ENCODE measurements around the gene ASIC2.

Gene ASIC2

DNA sequence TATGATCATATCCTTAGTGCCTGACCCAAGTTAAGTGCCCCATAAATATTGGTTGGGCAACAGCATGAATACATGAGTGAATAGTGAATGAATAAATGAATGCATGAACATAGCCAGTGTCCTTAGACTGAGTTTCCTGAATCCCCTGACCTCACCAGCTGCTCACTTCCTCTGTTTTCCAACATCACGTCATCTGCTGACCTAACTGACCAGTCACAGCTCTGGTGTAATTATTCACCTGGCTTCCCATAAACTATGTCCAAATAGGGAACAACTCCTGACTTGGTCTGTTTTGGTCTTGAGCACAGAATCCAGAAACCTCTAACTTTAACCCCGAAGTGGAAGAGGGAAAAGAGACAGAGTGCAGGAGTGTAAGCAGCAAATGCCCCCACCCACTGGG lies 83.4 kb downstream of the ASIC2 start:
- FAIRE-seq = no peak

DNA sequence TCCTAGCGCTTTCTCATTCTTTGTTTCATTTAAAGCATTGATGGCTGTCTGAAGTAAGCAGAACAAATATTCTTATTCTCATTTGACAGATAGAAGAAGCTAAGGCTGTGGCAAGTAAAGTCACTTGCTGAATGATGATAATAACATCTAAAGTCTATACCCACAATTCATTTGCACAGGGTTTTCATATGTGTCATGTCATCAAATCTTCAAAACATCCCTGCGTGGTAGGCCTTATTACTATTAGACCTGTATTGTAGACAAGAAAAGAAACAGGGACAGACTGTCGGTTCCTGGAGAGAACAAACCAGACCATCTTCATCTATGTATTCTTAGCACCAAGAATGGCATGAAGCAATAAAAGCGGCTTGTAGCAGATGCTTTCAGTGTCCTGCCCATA lies 85.9 kb downstream of the ASIC2 start:
- no peak for FAIRE-seq
- DNase-seq (ENCODE audit: insufficient read length, low spot score) = no peak

More for the DNA sequence above, 83.4 kb downstream of the ASIC2 start:
- DNase-seq (ENCODE audit: insufficient read length, low spot score) = no peak

DNA sequence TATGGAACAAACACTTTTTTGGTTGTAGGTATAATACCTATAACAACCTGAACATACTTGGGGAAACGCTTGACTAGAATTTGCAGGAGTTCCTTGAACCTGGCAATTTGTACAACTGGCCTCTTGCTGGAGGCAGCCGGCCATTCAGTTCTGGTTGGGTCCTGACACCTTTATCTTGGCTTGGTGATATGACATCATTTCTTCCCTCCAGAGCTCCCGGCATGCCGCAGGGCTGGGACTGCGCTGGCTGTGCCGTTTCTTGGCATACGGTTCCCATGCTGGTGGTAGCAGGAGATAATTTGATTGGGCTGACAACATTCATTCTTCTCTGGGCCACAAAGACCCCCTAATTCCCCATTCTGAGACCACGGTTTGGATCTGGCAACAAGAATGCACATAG lies 87.5 kb downstream of the ASIC2 start:
- no peak for DNase-seq (ENCODE audit: insufficient read length, low spot score)
- FAIRE-seq = no peak

DNA sequence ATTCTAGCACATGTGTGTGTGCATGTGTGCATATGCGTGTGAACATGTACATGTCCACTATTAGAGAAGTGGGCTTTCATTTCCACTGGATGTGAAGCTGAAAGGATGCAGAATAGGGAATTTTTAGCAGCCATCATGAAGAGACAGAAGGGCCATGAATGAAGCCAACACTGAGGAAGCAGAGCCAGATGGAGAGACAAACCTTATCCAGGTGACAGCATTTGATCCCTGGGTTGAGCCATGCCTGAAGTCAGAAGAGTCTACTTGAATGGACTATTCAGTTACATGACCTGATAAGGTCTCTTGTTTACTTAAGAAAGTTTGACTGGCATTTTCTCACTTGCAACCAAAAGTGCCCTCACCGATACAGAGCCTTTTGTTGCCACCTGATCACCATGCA lies 88.4 kb downstream of the ASIC2 start:
- no peak for DNase-seq (ENCODE audit: insufficient read length, low spot score)
- no peak for FAIRE-seq

DNA sequence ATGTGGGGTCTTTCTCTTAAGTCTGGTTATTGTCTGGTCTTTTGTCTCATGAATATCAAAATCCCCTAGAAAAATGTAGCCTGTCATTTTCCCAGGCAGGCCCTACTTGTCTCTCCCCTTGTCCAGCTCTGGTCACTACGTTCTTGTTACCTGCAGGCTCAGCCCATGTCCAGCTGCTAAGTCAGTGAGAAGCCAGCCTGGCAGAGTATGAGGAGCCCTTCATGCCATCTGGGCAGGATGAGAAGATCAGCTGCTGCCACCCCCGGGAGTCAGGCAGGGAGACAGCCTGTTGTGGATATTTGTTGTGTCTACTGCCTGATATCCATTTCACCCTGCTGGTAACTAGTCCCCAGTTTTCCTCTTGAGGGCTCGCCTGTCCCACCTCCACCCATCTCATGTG lies 88.9 kb downstream of the ASIC2 start:
- DNase-seq (ENCODE audit: insufficient read length, low spot score) = no peak
- FAIRE-seq = no peak

GRCh38 chr17:33202796-33203495 lies 90.1 kb downstream of the ASIC2 start:
- DNase-seq (ENCODE audit: insufficient read length, low spot score) (no peak), FAIRE-seq (no peak)

DNA sequence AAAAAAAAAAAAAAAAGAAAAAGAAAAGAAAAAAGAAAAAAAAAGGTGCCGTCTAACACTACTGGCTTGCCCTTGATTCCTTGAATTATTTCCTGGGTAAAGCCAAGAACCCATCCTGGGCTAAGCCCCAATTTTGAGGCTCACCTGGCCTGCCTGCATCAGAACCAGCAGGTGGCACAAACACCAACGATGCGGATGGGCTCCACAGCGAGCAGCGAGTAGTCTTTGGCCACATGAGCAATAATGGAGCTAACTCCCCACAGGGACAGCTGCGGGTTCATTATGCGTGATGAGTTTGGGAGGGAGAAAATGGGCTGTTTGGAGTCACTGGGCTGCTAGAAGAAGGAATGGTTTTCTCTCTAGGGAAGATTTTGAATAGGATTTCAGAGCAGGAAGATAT lies 91.1 kb downstream of the ASIC2 start:
- DNase-seq (ENCODE audit: insufficient read length, low spot score) (no peak), FAIRE-seq (no peak)

DNA sequence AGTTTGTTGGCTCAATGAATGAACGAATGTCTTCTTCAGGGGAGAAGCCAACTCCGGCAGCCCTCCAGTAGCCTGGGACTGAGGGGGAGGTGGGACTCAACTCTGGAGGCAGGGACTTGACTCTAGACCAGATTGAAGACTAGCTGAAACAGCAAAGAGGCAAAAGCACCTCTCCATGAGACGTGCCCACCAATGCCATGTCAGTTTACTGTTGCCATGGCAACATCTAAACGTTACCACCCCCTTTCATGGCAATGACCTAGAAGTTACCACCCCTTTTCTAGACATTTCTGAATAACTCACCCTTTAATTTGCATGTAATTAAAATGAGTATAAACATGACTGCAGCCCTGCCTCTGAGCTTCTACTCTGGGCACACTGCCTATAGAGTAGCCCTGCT lies 91.8 kb downstream of the ASIC2 start:
- no peak for DNase-seq (ENCODE audit: insufficient read length, low spot score)
- FAIRE-seq = no peak

- DNase-seq (ENCODE audit: insufficient read length, low spot score) = no peak
- FAIRE-seq = no peak
Measured at GRCh38 chr17:33200587-33200986, 92.5 kb downstream of the ASIC2 start.

DNA sequence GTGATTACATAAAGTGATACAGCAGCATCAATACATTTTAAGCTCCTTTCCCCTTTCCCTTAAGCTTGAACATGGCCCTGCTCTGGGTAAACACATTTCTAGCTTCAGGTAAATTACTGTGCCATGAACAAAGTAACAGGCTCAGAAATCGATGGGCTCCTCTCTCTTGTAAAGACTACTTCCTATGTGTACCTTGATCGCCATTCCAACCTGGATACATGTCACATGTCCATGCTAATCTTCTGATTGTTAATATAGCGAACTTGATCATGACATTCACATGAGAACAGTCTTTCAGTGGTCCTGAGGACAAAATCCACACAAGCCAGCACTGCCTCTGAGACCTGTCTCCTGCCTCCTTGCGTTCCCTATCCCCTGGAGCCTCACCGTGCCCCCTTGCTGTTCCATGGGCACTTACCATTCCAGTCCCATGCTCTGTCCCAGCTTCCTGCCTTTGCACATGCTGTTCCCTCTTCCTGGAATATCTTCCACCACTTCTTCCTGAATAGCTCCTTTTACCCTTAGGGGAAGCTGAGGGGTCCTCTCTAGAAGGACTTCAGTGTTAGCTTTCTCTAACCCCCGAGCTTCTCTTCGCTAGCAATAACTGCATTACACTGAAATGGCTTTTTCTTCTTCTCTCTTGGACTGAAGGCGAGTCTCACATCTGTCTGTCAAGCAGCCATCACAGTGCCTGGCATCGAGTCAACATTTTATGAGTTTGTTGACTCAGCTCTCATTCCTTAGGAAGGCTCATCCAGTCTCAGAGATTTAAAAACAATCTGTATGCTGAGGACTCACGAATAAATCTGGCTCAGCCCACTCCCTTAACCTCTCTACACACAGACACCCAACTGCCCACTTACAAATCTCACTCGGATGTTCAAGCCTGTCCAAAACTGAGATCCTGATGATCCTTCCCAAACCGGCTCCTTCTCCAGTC lies 93.3 kb downstream of the ASIC2 start:
- FAIRE-seq (no peak), DNase-seq (ENCODE audit: insufficient read length, low spot score) (no peak)

GRCh38 chr17:33198954-33199353 lies 94.1 kb downstream of the ASIC2 start:
- FAIRE-seq = no peak
- no peak for DNase-seq (ENCODE audit: insufficient read length, low spot score)

- FAIRE-seq = no peak
Measured at GRCh38 chr17:33197342-33197741, 95.8 kb downstream of the ASIC2 start.

DNA sequence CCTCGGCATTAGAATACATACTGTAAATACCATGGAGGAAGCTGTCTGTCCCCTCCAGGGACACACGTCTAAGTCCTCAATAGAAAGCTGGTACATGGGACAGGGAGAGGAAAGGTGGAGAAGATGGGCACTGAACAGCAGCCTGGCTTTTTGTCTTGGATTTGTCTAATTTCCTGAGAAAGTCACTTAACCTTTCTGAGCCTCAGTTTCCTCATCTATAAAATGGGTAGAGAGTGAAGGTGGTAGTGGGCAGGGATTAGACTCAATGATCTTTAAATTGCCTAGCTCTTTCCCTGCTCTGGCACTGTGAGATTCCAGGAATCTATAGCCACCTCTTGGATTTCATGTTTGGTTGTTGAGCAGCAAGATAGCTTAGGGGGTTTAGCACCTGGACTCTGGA lies 96.2 kb downstream of the ASIC2 start:
- no peak for FAIRE-seq
- DNase-seq (ENCODE audit: insufficient read length, low spot score) = no peak

More at GRCh38 chr17:33197342-33197741, 95.8 kb downstream of the ASIC2 start:
- DNase-seq (ENCODE audit: insufficient read length, low spot score) = no peak

DNA sequence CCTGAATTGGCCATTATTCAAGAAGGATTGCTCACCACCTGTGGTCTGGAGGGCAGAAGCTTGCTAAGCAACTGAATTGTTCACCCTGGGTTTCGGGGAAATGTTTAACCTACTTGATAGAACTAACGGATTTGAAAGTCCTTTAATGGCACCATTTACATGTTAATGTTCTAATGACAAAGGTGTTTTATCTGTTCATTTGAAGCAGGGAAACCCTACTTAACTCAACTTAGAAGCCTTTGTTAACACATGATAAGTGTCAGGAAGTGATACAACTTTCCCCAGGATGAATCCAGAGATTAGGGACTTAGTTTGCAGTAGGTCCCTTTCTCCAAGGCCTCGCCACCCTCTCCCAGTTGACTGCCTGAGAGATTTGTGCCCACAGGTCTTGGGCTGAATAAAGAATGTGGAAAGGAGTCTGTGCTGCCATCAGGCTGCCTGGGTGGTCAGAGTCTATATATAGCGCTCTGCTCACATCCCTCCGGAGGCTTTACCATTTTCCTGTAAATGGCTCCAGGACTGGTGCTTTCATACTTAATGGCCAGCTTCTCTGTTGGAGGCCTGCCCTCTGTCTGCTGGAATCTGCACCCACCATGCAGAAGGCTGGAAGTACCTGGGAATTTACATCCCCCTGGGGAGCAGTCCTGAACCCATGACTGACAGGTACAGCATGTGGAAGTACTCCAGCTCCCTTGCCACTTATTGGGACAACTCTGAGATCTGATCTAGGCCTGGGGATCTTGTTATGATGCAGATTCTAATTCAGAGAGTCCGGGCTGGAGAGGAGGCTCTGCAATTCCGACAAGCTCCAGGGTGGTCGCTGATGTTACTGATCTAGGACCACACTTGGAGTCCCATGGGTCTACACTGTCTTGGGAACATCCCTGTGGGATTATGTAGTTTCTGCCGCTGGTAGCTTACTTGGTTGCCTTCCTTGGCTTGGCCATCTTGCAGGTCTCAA lies 99.9 kb downstream of the ASIC2 start:
- DNase-seq (ENCODE audit: insufficient read length, low spot score) (no peak), FAIRE-seq (no peak)

- FAIRE-seq = no peak
- no peak for DNase-seq (ENCODE audit: insufficient read length, low spot score)
Measured at GRCh38 chr17:33183487-33184026, 109.5 kb downstream of the ASIC2 start.

DNA sequence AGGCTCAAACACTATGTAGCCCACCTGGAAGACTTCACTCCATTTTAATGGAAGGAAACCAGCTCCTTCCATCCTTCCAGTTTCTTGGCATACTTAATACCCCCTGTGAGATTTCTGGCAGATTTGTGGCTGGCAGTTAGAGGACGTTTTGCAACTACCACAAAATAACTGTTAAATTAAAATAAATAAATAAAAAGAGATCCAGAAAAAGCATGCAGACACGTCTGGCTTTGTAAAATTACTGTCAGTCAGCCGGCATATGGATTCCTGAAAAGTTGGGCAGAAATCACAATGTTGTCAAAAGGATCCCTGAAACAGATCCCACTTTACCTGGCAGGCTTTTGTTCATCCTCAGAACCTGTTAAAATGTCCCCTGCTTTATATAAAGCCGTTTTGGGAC lies 113.9 kb downstream of the ASIC2 start:
- DNase-seq (ENCODE audit: insufficient read length, low spot score) = no peak
- FAIRE-seq = no peak

- no peak for DNase-seq (ENCODE audit: insufficient read length, low spot score)
- FAIRE-seq = no peak
Measured at GRCh38 chr17:33178681-33179080, 114.4 kb downstream of the ASIC2 start.

GRCh38 chr17:33175562-33175961 lies 117.5 kb downstream of the ASIC2 start:
- DNase-seq (ENCODE audit: insufficient read length, low spot score) (no peak), FAIRE-seq (no peak)

DNA sequence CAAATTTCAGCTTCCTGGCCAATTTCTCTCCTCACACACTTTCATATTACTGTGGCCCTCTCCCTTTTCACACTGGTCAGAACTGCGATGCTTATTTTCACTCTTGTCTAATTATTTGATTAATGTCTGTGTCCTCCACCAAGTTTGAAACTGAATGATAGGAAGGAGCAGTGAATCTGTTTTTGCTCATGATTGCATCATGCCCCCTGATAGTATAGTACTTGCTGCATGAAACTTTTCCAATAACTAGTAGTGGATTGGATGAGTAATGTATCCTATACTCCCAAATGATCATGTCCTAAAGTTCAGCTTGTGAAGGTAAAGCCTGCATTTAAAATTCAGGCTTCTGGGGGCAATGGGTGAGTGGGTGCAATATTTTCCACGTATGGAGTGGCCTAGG lies 121.2 kb downstream of the ASIC2 start:
- DNase-seq (ENCODE audit: insufficient read length, low spot score) = no peak
- FAIRE-seq = no peak

DNA sequence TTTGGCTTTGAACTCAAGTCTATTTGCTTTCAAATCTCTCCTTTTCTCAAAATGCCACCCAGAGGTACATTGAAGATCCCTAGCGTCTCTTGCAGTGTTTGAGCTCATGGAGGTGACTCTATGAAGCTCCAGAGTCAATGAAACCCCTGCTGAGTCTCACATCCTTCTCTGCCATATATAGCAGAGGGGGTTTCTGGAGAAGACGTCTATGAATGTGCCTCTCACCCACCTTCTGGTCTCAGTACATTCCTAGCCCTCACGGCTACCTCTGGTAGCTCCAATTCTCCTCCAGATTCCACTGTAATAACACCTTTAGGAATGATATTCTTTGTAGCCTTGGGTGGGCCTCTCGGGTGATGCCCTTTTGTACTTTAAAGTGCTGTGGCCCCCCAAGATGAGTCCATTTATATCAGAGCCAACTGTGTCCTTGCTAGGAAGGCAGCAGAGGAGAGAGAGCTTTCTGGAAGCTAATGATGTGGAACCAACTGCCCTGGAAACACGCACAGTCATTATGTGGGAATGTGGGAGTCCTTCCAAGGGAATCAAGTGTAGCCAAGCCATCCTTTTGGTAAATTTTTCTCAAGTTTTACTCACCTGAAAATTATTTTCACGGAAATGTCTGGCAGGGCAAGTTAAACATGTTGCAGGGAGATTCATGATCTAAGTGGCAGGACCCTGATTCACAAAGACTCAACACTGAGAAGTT lies 123.4 kb downstream of the ASIC2 start:
- FAIRE-seq (no peak), DNase-seq (ENCODE audit: insufficient read length, low spot score) (no peak)

All from HTR-8/SVneo (cell line).